ENCODE data around the gene OSBP2. TPM values are rescaled to one million over a fixed set of nuclear protein-coding genes. Genes with fewer than 3 reads are reported as not detected.

Gene OSBP2
- total RNA-seq, 4 donors from 2014 or later, result 0.49 to 8.2 (median 0.72) TPM

GRCh38 chr22:30889268-30889995 is 194.8 kb downstream of the OSBP2 start:
- no peak for TF ChIP-seq CTCF (IDR thresholded peaks at IDR 0.05; ENCODE audit: low read depth)

DNA sequence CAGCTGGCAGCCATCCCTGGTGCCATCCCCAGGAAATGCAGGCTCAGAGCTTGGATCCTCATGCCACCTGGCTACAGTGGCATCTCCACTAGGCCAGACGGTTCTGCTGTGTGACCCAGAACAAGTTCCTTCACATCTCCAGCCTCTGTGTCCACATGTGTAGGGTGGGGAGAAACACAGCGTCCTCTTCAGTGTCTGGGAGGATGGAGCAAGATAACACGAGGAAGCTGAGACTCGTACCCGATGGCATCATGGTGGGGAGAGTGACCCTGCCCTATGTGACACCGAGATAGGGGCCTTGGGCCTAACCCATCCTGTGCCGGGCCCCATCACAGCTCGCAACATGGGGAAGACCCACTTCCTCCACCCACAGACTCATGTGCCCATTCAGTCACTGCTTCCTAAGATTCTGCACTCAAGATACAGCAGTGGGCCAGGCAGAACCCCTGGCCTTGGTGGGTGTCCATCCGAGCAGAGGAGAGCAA is 195.4 kb downstream of the OSBP2 start:
- no peak for TF ChIP-seq CTCF (IDR thresholded peaks at IDR 0.05; ENCODE audit: low read depth)

- TF ChIP-seq CTCF (IDR thresholded peaks at IDR 0.05; ENCODE audit: low read depth), result no peak
These were observed 196.2 kb downstream of the OSBP2 start for GRCh38 chr22:30890686-30891442.

DNA sequence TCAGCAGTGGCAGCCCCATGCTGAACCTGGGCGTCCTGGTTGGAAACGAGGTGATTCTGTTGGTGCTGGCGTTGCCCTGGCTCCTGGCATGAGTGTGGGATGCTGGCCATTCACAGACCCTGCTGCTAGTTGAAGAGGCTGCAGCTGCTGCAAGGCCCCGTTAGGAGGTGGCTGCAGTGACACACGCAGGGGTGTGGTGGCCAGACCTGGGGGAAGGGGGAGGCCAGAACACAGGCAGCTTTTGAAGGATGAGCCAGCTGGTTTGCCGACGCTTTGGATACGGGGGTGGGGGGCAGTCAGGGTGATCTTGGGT is 196.7 kb downstream of the OSBP2 start:
- TF ChIP-seq CTCF (IDR thresholded peaks at IDR 0.05; ENCODE audit: low read depth), result no peak

- no peak for TF ChIP-seq CTCF (IDR thresholded peaks at IDR 0.05; ENCODE audit: low read depth)
These were observed 197.1 kb downstream of the OSBP2 start for GRCh38 chr22:30891781-30892180.

DNA sequence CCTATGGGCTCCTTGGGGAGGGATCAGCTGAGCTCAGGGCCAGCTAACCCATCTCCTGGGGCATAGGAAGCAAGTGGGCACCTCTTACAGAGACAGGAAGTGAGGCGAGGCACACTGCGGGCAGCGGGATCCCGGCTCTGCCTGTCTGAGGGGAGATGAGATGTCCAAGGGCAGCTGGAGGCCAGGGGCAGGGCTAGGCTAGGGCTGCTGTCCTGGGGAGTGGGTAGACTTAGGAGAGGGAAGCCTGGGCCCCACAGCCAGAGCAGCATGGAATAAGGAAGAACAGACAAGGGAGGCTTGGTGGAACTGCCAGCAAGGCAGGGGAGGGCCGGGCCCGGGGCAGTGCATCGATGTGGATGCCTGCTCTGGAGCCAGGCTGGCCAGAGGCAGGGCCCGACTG is 197.6 kb downstream of the OSBP2 start:
- TF ChIP-seq CTCF (IDR thresholded peaks at IDR 0.05; ENCODE audit: low read depth), result no peak

- TF ChIP-seq CTCF (IDR thresholded peaks at IDR 0.05; ENCODE audit: low read depth), result no peak
These were observed 198.1 kb downstream of the OSBP2 start for GRCh38 chr22:30892731-30893221.
